GM12891 (cell line): Measurements from ENCODE around the gene SEMA4D.

Experiments
- PAX5 ChIP-seq: IDR thresholded peaks from 2 replicates; pipeline ENCODE4 v1.6.1; 2011; ENCODE audit warnings: low read length, moderate library complexity, mild to moderate bottlenecking; ENCODE audit not compliant: insufficient read depth, severe bottlenecking
- POLR2A ChIP-seq: IDR thresholded peaks from 2 replicates; pipeline ENCODE4 v1.6.1; 2011; ENCODE audit warnings: low read depth, low read length, control low read depth
- POLR2AphosphoS5 ChIP-seq: IDR thresholded peaks from 2 replicates; pipeline ENCODE4 v1.6.1; 2011; ENCODE audit warnings: low read depth, low read length, control low read depth
- POU2F2 ChIP-seq: IDR thresholded peaks from 2 replicates; pipeline ENCODE4 v1.6.1; 2011; ENCODE audit warnings: low read depth, mild to moderate bottlenecking, control low read depth, low read length, moderate library complexity
- TAF1 ChIP-seq: IDR thresholded peaks from 2 replicates; pipeline ENCODE4 v1.6.1; 2011; ENCODE audit warnings: low read depth, low read length, control low read depth

- TF ChIP-seq POLR2A = no peak
- no peak for TF ChIP-seq POLR2AphosphoS5
- no peak for TF ChIP-seq PAX5
- no peak for TF ChIP-seq TAF1
- TF ChIP-seq POU2F2 = no peak
These were observed 2.1 kb upstream of the SEMA4D start for GRCh38 chr9:89500008-89500407.
